Immature natural killer cell (primary cell): ENCODE data around the gene SLC27A5. TPM values are rescaled to one million over a fixed set of nuclear protein-coding genes. Genes with fewer than 3 reads are reported as not detected.
"Not testable (repeated sequence)": the region's sequence is repeated elsewhere in the genome, so short reads cannot be mapped to it uniquely, and the experiment has no call there.

Experiments
- DNase-seq, 3 donors: peaks; one replicate each; pipeline ENCODE4 v3.0.0; 2022; ENCODE audit warnings: mixed read lengths in 1 of 3
- H3K27ac Mint-ChIP-seq, 6 donors: one replicate each; pipeline ENCODE4 v1.8.0; 2020; ENCODE audit warnings: mixed read lengths in 6 of 6, mild to moderate bottlenecking in 5 of 6, inconsistent platforms in 4 of 6, moderate library complexity in 3 of 6
- H3K27me3 Mint-ChIP-seq, 3 donors: one replicate each; pipeline ENCODE4 v1.8.0; 2020 to 2021; ENCODE audit warnings: low read depth in 3 of 3, mild to moderate bottlenecking in 3 of 3, mixed read lengths in 3 of 3, moderate library complexity in 3 of 3, inconsistent platforms in 1 of 3
- H3K36me3 Mint-ChIP-seq, 3 donors: one replicate each; pipeline ENCODE4 v1.8.0; 2020; ENCODE audit warnings: mixed read lengths in 3 of 3, inconsistent platforms in 2 of 3, mild to moderate bottlenecking in 2 of 3
- H3K4me1 Mint-ChIP-seq, 2 donors: one replicate each; pipeline ENCODE4 v1.8.0; 2020; ENCODE audit warnings: inconsistent platforms in 2 of 2, mild to moderate bottlenecking in 2 of 2, mixed read lengths in 2 of 2, moderate library complexity in 1 of 2
- H3K4me3 Mint-ChIP-seq, 5 donors: one replicate each; pipeline ENCODE4 v1.8.0; 2020; ENCODE audit warnings: mild to moderate bottlenecking in 5 of 5, mixed read lengths in 5 of 5, inconsistent platforms in 3 of 5, moderate library complexity in 3 of 5
- H3K9me3 Mint-ChIP-seq, 6 donors: one replicate each; pipeline ENCODE4 v1.8.0; 2020; ENCODE audit warnings: mild to moderate bottlenecking in 6 of 6, mixed read lengths in 6 of 6, inconsistent platforms in 4 of 6, moderate library complexity in 3 of 6
- polyA plus RNA-seq, 3 donors: library from polyadenylated mRNA; unstranded; fragments of 300-500 nt; fragmentation: Illumina TruSeq; gene quantifications; one replicate each; pipeline ENCODE4 v1.2.3, GENCODE V29; 2021

SLC27A5 gene
- polyA plus RNA-seq, 3 donors from 2014 or later: 7.6 to 23.7 (median 14.8) TPM

- H3K36me3 Mint-ChIP-seq, DNase-seq, H3K27ac Mint-ChIP-seq, H3K4me3 Mint-ChIP-seq, H3K9me3 Mint-ChIP-seq: not testable (repeated sequence)
- H3K27me3 Mint-ChIP-seq: peaks cover 7 to 19% (median 15%) of the 10 kb centered on the region in 3 donors
- H3K4me1 Mint-ChIP-seq: peaks cover 18 to 25% of the 10 kb centered on the region in 2 donors
Observed at GRCh38 chr19:58449980-58450379, 61.8 kb downstream of the SLC27A5 start.

- H3K9me3 Mint-ChIP-seq: not testable (repeated sequence)
- peaks cover 7 to 21% (median 15%) of the 10 kb centered on the region in 3 donors for H3K27me3 Mint-ChIP-seq
Observed at GRCh38 chr19:58448860-58449259, 62.9 kb downstream of the SLC27A5 start.

More at GRCh38 chr19:58448860-58449259, 62.9 kb downstream of the SLC27A5 start:
- DNase-seq, H3K4me3 Mint-ChIP-seq, H3K36me3 Mint-ChIP-seq, H3K27ac Mint-ChIP-seq: not testable (repeated sequence)
- H3K4me1 Mint-ChIP-seq: peaks cover 18 to 19% of the 10 kb centered on the region in 2 donors

Other genes with a start within 250 kb of the SLC27A5 start
- gene ZNF8, start 233.0 kb downstream of the SLC27A5 start, polyA plus RNA-seq: 1 to 10 TPM in 1 of 3 donors, under 1 TPM in 1, not detected in 1; 0.29 to 1.0 TPM
- gene ERVK3-1, start 206.6 kb downstream of the SLC27A5 start, polyA plus RNA-seq: 100 to 1,000 TPM in 1 of 3 donors, 10 to 100 TPM in 2; 76.5 to 113 (median 91.6) TPM
- gene ZSCAN22, start 185.0 kb downstream of the SLC27A5 start, polyA plus RNA-seq: 1 to 10 TPM in 2 of 3 donors, under 1 TPM in 1; 0.90 to 3.0 (median 2.1) TPM
- 10 to 100 TPM; 14.4 to 33.4 (median 32.4) TPM for gene A1BG, start 158.5 kb downstream of the SLC27A5 start, polyA plus RNA-seq
- gene ZNF497, start 149.2 kb downstream of the SLC27A5 start, polyA plus RNA-seq: under 1 TPM; 0.40 to 0.91 (median 0.62) TPM
- 1 to 10 TPM; 1.2 to 3.6 (median 1.4) TPM for gene ZNF837, start 131.0 kb downstream of the SLC27A5 start, polyA plus RNA-seq
- 1,000 to 10,000 TPM in 1 of 3 donors, 100 to 1,000 TPM in 2; 558 to 1,355 (median 731) TPM for gene RPS5, start 124.7 kb downstream of the SLC27A5 start, polyA plus RNA-seq
- not detected for gene RNF225, start 116.3 kb downstream of the SLC27A5 start, polyA plus RNA-seq
- 10 to 100 TPM in 1 of 3 donors, 1 to 10 TPM in 2; 3.4 to 12.2 (median 4.4) TPM for gene ZNF584, start 103.3 kb downstream of the SLC27A5 start, polyA plus RNA-seq
- gene ZNF132, start 71.8 kb downstream of the SLC27A5 start, polyA plus RNA-seq: 1 to 10 TPM in 1 of 3 donors, under 1 TPM in 1, not detected in 1; 0.60 to 1.2 TPM
- gene ZNF324B, start 60.4 kb downstream of the SLC27A5 start, polyA plus RNA-seq: 1 to 10 TPM in 2 of 3 donors, not detected in 1; 1.1 to 2.0 TPM
- 10 to 100 TPM in 2 of 3 donors, 1 to 10 TPM in 1; 5.8 to 13.8 (median 11.4) TPM for gene ZNF324, start 44.9 kb downstream of the SLC27A5 start, polyA plus RNA-seq
- gene ZNF446, start 35.6 kb downstream of the SLC27A5 start, polyA plus RNA-seq: 1 to 10 TPM; 2.3 to 3.6 (median 2.5) TPM
- gene ZBTB45, start 7.8 kb upstream of the SLC27A5 start, polyA plus RNA-seq: 1 to 10 TPM; 2.8 to 7.2 (median 3.4) TPM
- gene TRIM28, start 32.1 kb upstream of the SLC27A5 start, polyA plus RNA-seq: 10 to 100 TPM; 34.3 to 36.3 (median 35.7) TPM
- gene CHMP2A, start 43.1 kb upstream of the SLC27A5 start, polyA plus RNA-seq: 100 to 1,000 TPM; 210 to 265 (median 231) TPM
- 10 to 100 TPM; 10.8 to 18.5 (median 15.5) TPM for gene UBE2M, start 46.6 kb upstream of the SLC27A5 start, polyA plus RNA-seq
- 10 to 100 TPM in 1 of 3 donors, 1 to 10 TPM in 2; 3.2 to 10.4 (median 7.1) TPM for gene MZF1, start 61.3 kb upstream of the SLC27A5 start, polyA plus RNA-seq